A549 (cell line): ENCODE results near the gene LILRB4.

Experiments
- CTCF ChIP-seq: fragments of >200 bp; sonication (Bioruptor Twin); formaldehyde crosslinking; IDR thresholded peaks from 3 replicates; pipeline ENCODE4 v1.5.1; 2016
- ELK1 ChIP-seq: fragments of 150-350 bp; IDR thresholded peaks from 2 replicates; pipeline ENCODE4 v1.6.1; 2014; ENCODE audit warnings: low read depth, mild to moderate bottlenecking, low read length
- EP300 ChIP-seq, 2 experiments: fragments of >200 bp; sonication (Bioruptor Twin); formaldehyde crosslinking; IDR thresholded peaks; 2 replicates in 1 of 2; 3 replicates in 1 of 2; pipeline ENCODE4 v1.6.1; 2016 to 2017
- KDM5A ChIP-seq: fragments of 200-600 bp; sonication (generic); IDR thresholded peaks from 2 replicates; pipeline ENCODE4 v1.6.1; 2016; ENCODE audit warnings: antibody characterized with exemption, mild to moderate bottlenecking
- MAX ChIP-seq: IDR thresholded peaks from 2 replicates; pipeline ENCODE4 v1.6.1; 2012
- POLR2A ChIP-seq: IDR thresholded peaks from 2 replicates; pipeline ENCODE4 v1.6.1; 2012; ENCODE audit warnings: mild to moderate bottlenecking, low read length
- RNF2 ChIP-seq: fragments of 200-600 bp; sonication (generic); IDR thresholded peaks from 2 replicates; pipeline ENCODE4 v1.6.1; 2016; ENCODE audit warnings: low read depth, mild to moderate bottlenecking, antibody characterized with exemption, moderate library complexity, borderline replicate concordance
- TF ChIP-seq, protein P1 (sequence below): fragments of 450-650 bp; IDR thresholded peaks from 2 replicates; pipeline ENCODE4 v1.6.1; 2014; ENCODE audit warnings: antibody characterized with exemption

GRCh38 chr19:54708781-54709180 is 46.0 kb downstream of the LILRB4 start:
- TF ChIP-seq ELK1 (no peak), KDM5A (no peak), MAX (no peak), CTCF (no peak), RNF2 (no peak), POLR2A (no peak), EP300 (IDR thresholded peaks at IDR 0.05) (no peak)
- TF ChIP-seq, protein P1, sequence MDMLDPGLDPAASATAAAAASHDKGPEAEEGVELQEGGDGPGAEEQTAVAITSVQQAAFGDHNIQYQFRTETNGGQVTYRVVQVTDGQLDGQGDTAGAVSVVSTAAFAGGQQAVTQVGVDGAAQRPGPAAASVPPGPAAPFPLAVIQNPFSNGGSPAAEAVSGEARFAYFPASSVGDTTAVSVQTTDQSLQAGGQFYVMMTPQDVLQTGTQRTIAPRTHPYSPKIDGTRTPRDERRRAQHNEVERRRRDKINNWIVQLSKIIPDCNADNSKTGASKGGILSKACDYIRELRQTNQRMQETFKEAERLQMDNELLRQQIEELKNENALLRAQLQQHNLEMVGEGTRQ = no peak
